NCI-H187 (cell line): Measurements from ENCODE around the gene DDI1.

Source experiments
- DNase-seq, 2 experiments: peaks; one replicate each; lab custom pipeline; 2025; lab: John Stamatoyannopoulos, UW

The DDI1 gene

GRCh38 chr11:104078245-104078644 is 41.8 kb downstream of the DDI1 start:
- no peak for DNase-seq

- DNase-seq = no peak
These were observed 42.6 kb downstream of the DDI1 start for GRCh38 chr11:104078995-104079394.

GRCh38 chr11:104086621-104087020 is 50.2 kb downstream of the DDI1 start:
- no peak for DNase-seq
